ENCODE measurements around the gene FSCN2. TPM values are rescaled to one million over a fixed set of nuclear protein-coding genes. Genes with fewer than 3 reads are reported as not detected.

FSCN2 gene
- total and polyA plus RNA-seq, 2 donors (not counting 3 experiments of a cell fraction or from before 2014, with no cell fraction given), result 0.32 to 0.71 TPM

DNA sequence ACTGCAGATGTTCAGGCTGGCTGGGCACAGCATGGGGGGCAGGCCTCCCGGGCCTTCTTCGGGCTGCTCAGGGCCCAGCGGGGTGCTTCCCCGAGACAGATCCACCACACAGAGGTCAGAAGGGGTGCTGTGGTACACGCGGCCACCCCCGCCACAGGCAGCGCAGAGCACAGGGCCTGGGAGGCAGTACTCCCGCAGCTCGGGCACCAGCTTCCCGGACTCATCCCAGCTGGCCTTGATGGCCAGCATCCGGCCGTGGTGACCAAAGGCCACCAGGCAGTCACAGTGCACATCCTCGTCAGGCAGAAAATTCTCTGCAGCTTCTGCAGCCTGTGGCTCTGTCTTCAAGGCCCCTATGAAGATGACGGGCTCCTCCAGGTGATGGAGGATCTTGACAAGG is 22.1 kb downstream of the FSCN2 start:
- Histone ChIP-seq H3K79me2 (ENCODE audit: control insufficient read depth, insufficient read depth, low read length) (peaks cover 33% of the 10 kb centered on the region), H3K36me3 (ENCODE audit: control insufficient read depth in 2 of 2, extremely low read depth in 1 of 2, insufficient read depth in 2 of 2, low read length in 2 of 2) (peaks cover 4 to 41% of the 10 kb centered on the region in 2 experiments), H2AFZ (ENCODE audit: low read depth, low read length) (no peak overlapping the region), H3K27ac (ENCODE audit: insufficient read depth, low read depth, low read length) (no peak overlapping the region), H3K9me3 (replicated peaks; ENCODE audit: control insufficient read depth, insufficient read depth, low read length) (no peaks in the 10 kb centered on the region), H3K9me1 (replicated peaks; ENCODE audit: control insufficient read depth, extremely low read depth, insufficient read depth, low read length) (no peaks in the 10 kb centered on the region), H4K20me1 (replicated peaks; ENCODE audit: control insufficient read depth, extremely low read depth, insufficient read depth, low read length) (no peaks in the 10 kb centered on the region), H3K27me3 (ENCODE audit: control insufficient read depth in 2 of 2, insufficient read depth in 2 of 2, low read length in 2 of 2) (no peaks in the 10 kb centered on the region), H3K4me2 (ENCODE audit: insufficient read depth, low read length) (no peak overlapping the region), H3K4me1 (ENCODE audit: control insufficient read depth, extremely low read depth, insufficient read depth, low read length) (peaks cover 26% of the 10 kb centered on the region), H3K4me3 (replicated peaks in 1 of 3; ENCODE audit: insufficient read depth in 1 of 3, low read depth in 1 of 3, low read length in 3 of 3) (no peak overlapping the region), H3K9ac (replicated peaks; ENCODE audit: extremely low read depth, insufficient read depth, low read length) (no peak overlapping the region)
- ChIA-PET CTCF (interaction anchor here (2.6 kb wide), 1 partner anchor 12 kb away, joined by 8 read pairs; no protein-coding TSS in a partner anchor), POLR2A (no interaction called here)
- BruUV-seq (replicated peaks), result TSS peak; percentile 6
- dilution Hi-C loops (cut with MboI; ENCODE audit: extremely low pct_ligation_motif_present, low sequenced_read_pairs) (no loop called here), intact Hi-C loops (cut with micrococcal nuclease) (no loop called here)
- no peak for TF ChIP-seq EZH2 (IDR thresholded peaks at IDR 0.05; ENCODE audit: borderline replicate concordance, low read depth, low read length, severe bottlenecking)
- TF ChIP-seq, protein P1, sequence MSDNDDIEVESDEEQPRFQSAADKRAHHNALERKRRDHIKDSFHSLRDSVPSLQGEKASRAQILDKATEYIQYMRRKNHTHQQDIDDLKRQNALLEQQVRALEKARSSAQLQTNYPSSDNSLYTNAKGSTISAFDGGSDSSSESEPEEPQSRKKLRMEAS (IDR thresholded peaks at IDR 0.05; ENCODE audit: insufficient read depth, insufficient read length), result no peak
- TF ChIP-seq JUN (IDR thresholded peaks at IDR 0.05; ENCODE audit: borderline replicate concordance, insufficient read depth, insufficient read length, low read depth), result no peak
- TF ChIP-seq POLR2AphosphoS5 (IDR thresholded peaks at IDR 0.05; ENCODE audit: insufficient read depth, low read depth, low read length), result no peak
- TF ChIP-seq MYC (IDR thresholded peaks at IDR 0.05; ENCODE audit: low read depth, low read length), result no peak
- TF ChIP-seq POLR2A (IDR thresholded peaks at IDR 0.05; ENCODE audit: low read depth, low read length), result no peak
- no peak for TF ChIP-seq FOS (IDR thresholded peaks at IDR 0.05; ENCODE audit: borderline replicate concordance, insufficient read depth, low read length)
- TF ChIP-seq GATA2 (IDR thresholded peaks at IDR 0.05; ENCODE audit: insufficient read depth, insufficient read length, low read depth, low read length), result no peak
- TF ChIP-seq, protein P2, sequence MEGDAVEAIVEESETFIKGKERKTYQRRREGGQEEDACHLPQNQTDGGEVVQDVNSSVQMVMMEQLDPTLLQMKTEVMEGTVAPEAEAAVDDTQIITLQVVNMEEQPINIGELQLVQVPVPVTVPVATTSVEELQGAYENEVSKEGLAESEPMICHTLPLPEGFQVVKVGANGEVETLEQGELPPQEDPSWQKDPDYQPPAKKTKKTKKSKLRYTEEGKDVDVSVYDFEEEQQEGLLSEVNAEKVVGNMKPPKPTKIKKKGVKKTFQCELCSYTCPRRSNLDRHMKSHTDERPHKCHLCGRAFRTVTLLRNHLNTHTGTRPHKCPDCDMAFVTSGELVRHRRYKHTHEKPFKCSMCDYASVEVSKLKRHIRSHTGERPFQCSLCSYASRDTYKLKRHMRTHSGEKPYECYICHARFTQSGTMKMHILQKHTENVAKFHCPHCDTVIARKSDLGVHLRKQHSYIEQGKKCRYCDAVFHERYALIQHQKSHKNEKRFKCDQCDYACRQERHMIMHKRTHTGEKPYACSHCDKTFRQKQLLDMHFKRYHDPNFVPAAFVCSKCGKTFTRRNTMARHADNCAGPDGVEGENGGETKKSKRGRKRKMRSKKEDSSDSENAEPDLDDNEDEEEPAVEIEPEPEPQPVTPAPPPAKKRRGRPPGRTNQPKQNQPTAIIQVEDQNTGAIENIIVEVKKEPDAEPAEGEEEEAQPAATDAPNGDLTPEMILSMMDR (IDR thresholded peaks at IDR 0.05; ENCODE audit: extremely low read depth in 1 of 2, insufficient read depth in 1 of 2, low read depth in 1 of 2, low read length in 2 of 2), result no peak
- no peak for FAIRE-seq
- DNase-seq (ENCODE audit: low read depth, low spot score), result no peak

All from endothelial cell of umbilical vein (primary cell).